ENCODE measurements around the gene ZFR2. TPM values are rescaled to one million over a fixed set of nuclear protein-coding genes. Genes with fewer than 3 reads are reported as not detected.

ZFR2 gene
- total RNA-seq, 1 donor from 2014 or later, result 0.55 TPM

- H3K4me1 ChIP-seq, result peaks cover 11% of the 10 kb centered on the region
- no peaks in the 10 kb centered on the region for H3K36me3 ChIP-seq
- intact Hi-C loops (cut with DNase I), result no loop called here
- H3K27me3 ChIP-seq, result peaks cover 32% of the 10 kb centered on the region
- no peak overlapping the region for H3K27ac ChIP-seq
- ATAC-seq (no peak), DNase-seq (no peak)
- TF ChIP-seq CTCF (IDR thresholded peaks at IDR 0.05), result no peak
- H3K9me3 ChIP-seq, result no peaks in the 10 kb centered on the region
- no peak overlapping the region for H3K4me3 ChIP-seq
These were observed 64.4 kb downstream of the ZFR2 start for GRCh38 chr19:3804429-3804828.

- Histone ChIP-seq H3K9me3 (no peaks in the 10 kb centered on the region), H3K27ac (no peak overlapping the region), H3K4me1 (peaks cover 11% of the 10 kb centered on the region), H3K36me3 (no peaks in the 10 kb centered on the region), H3K27me3 (peaks cover 32% of the 10 kb centered on the region), H3K4me3 (no peak overlapping the region)
- no peak for TF ChIP-seq CTCF (IDR thresholded peaks at IDR 0.05)
- intact Hi-C loops (cut with DNase I), result no loop called here
- no peak for ATAC-seq
- no peak for DNase-seq
These were observed 64.9 kb downstream of the ZFR2 start for GRCh38 chr19:3803986-3804385.

GRCh38 chr19:3803114-3803888 is 65.5 kb downstream of the ZFR2 start:
- Histone ChIP-seq H3K9me3 (no peaks in the 10 kb centered on the region), H3K27me3 (peaks cover 32% of the 10 kb centered on the region), H3K36me3 (no peaks in the 10 kb centered on the region), H3K4me3 (no peak overlapping the region), H3K4me1 (peaks cover 11% of the 10 kb centered on the region), H3K27ac (no peak overlapping the region)
- TF ChIP-seq CTCF (IDR thresholded peaks at IDR 0.05), result no peak
- DNase-seq (no peak), ATAC-seq (no peak)
- intact Hi-C loops (cut with DNase I), result no loop called here

- intact Hi-C loops (cut with DNase I), result no loop called here
- H3K4me3 ChIP-seq, result no peak overlapping the region
- H3K9me3 ChIP-seq, result no peaks in the 10 kb centered on the region
- H3K27me3 ChIP-seq, result peaks cover 32% of the 10 kb centered on the region
- ATAC-seq (peak; percentile 59), DNase-seq (no peak)
- H3K36me3 ChIP-seq, result no peaks in the 10 kb centered on the region
- H3K27ac ChIP-seq, result no peak overlapping the region
- TF ChIP-seq CTCF (IDR thresholded peaks at IDR 0.05), result no peak
- peaks cover 11% of the 10 kb centered on the region for H3K4me1 ChIP-seq
These were observed 67.3 kb downstream of the ZFR2 start for GRCh38 chr19:3801412-3802096.

GRCh38 chr19:3800996-3801395 is 67.8 kb downstream of the ZFR2 start:
- no peak overlapping the region for H3K4me3 ChIP-seq
- H3K27ac ChIP-seq, result no peak overlapping the region
- DNase-seq, result no peak
- TF ChIP-seq CTCF (IDR thresholded peaks at IDR 0.05), result no peak
- H3K36me3 ChIP-seq, result no peaks in the 10 kb centered on the region
- no peak for ATAC-seq
- H3K27me3 ChIP-seq, result peaks cover 32% of the 10 kb centered on the region
- H3K4me1 ChIP-seq, result peaks cover 11% of the 10 kb centered on the region
- intact Hi-C loops (cut with DNase I), result no loop called here
- H3K9me3 ChIP-seq, result no peaks in the 10 kb centered on the region
